ENCODE data around the gene CDHR1. TPM values are rescaled to one million over a fixed set of nuclear protein-coding genes. Genes with fewer than 3 reads are reported as not detected.

CDHR1 gene
- total and polyA plus RNA-seq, 2 of the 8 experiments (the other 6 are each of a cell fraction or from before 2014, with no cell fraction given) = 3.9 to 10.5 TPM

DNA sequence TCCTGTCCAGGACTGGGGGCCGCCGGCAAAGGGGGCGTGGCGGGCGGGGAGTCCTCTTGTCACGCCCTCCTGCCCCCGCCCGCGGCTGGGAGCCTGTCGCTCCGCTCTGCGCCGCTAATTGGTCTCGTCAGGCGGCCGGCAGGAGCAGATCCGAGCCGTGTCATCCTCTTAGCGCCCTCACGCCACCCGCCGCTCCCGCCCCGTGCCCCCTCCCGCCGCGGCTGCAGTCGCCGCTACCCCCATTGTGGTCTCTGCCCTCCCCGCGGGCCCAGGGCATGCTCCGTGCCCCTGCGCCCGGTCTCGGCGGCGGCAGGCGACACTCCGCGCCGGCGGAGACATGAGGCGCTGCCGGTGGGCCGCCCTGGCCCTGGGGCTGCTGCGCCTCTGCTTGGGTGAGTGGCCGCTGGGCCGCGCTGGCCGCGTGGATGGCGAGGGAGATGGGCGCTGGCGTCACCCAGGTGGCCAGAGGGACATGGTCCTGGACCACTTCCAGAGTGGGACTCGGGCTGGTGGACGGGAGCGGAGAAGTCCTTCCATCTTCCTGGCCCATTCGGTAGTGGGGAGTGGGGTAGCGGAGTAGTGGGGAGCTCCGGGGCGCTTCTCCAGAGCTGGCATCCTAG lies at the start of gene CDHR1 (continued):
- TF ChIP-seq RAD21 (IDR thresholded peaks at IDR 0.05 in 1 of 2, conservative IDR thresholded peaks at IDR 0.05 in 1 of 2; ENCODE audit: low read depth in 2 of 2, low read length in 2 of 2) (no peak), EGR1 (IDR thresholded peaks at IDR 0.05; ENCODE audit: borderline replicate concordance, low read depth, low read length) (no peak)
- TF ChIP-seq, protein P1, sequence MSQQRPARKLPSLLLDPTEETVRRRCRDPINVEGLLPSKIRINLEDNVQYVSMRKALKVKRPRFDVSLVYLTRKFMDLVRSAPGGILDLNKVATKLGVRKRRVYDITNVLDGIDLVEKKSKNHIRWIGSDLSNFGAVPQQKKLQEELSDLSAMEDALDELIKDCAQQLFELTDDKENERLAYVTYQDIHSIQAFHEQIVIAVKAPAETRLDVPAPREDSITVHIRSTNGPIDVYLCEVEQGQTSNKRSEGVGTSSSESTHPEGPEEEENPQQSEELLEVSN (IDR thresholded peaks at IDR 0.05) = peak; percentile 20; the same call in 1 of the 2 replicates

Data from H1 (cell line).